Measurements from ENCODE around the gene NEU1. TPM values are rescaled to one million over a fixed set of nuclear protein-coding genes. Genes with fewer than 3 reads are reported as not detected.
"Not testable (repeated sequence)": the region's sequence is repeated elsewhere in the genome, so short reads cannot be mapped to it uniquely, and the experiment has no call there.

Gene NEU1
- total RNA-seq, 6 donors from 2014 or later = 28.3 to 90.3 (median 64.6) TPM

DNA sequence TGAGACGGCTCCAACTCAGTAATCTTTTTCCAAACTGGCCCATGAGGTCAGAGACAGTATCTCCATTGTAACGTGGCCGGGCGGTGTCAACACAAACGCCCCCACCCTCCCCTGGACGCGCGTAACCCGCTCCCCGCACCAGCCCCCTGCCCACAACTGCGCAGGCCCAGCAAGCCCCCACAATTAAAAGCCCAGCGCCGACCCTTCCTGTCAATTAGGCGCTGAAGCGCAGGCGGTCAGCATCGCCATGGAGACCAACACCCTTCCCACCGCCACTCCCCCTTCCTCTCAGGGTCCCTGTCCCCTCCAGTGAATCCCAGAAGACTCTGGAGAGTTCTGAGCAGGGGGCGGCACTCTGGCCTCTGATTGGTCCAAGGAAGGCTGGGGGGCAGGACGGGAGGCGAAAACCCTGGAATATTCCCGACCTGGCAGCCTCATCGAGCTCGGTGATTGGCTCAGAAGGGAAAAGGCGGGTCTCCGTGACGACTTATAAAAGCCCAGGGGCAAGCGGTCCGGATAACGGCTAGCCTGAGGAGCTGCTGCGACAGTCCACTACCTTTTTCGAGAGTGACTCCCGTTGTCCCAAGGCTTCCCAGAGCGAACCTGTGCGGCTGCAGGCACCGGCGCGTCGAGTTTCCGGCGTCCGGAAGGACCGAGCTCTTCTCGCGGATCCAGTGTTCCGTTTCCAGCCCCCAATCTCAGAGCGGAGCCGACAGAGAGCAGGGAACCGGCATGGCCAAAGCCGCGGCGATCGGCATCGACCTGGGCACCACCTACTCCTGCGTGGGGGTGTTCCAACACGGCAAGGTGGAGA is 47.4 kb downstream of the NEU1 start, which contains the start of the genes HSPA1A and HSPA1L:
Gene HSPA1A, plus strand, starts transcription at position 519 of the 814 bp plus-strand sequence. Its CDS starts 214 bp downstream, at position 733.
Gene HSPA1L, minus strand, starts transcription at position 259 of the 814 bp plus-strand sequence. CDS start 3,311 bp downstream, outside the sequence.
- peak; percentile 90 to 94 for DNase-seq
- H3K4me1 ChIP-seq = peaks cover 37 to 44% (median 40%) of the 10 kb centered on the region in 4 donors
- no peaks in the 10 kb centered on the region for H3K27me3 ChIP-seq
- no peaks in the 10 kb centered on the region for H3K36me3 ChIP-seq
- peak in 1 of 4 donors; percentile 37 for TF ChIP-seq EP300 (IDR thresholded peaks at IDR 0.05)
- peak; percentile 99 to 100 for TF ChIP-seq POLR2AphosphoS5 (IDR thresholded peaks at IDR 0.05)
- peak; percentile 98 to 100 (median 100) for TF ChIP-seq POLR2A (IDR thresholded peaks at IDR 0.05)
- TF ChIP-seq, protein P1, sequence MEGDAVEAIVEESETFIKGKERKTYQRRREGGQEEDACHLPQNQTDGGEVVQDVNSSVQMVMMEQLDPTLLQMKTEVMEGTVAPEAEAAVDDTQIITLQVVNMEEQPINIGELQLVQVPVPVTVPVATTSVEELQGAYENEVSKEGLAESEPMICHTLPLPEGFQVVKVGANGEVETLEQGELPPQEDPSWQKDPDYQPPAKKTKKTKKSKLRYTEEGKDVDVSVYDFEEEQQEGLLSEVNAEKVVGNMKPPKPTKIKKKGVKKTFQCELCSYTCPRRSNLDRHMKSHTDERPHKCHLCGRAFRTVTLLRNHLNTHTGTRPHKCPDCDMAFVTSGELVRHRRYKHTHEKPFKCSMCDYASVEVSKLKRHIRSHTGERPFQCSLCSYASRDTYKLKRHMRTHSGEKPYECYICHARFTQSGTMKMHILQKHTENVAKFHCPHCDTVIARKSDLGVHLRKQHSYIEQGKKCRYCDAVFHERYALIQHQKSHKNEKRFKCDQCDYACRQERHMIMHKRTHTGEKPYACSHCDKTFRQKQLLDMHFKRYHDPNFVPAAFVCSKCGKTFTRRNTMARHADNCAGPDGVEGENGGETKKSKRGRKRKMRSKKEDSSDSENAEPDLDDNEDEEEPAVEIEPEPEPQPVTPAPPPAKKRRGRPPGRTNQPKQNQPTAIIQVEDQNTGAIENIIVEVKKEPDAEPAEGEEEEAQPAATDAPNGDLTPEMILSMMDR (IDR thresholded peaks at IDR 0.05) = peak in 1 of 6 experiments; percentile 13
- peak; percentile 92 to 94 for ATAC-seq (ENCODE audit: low FRiP score in 2 of 2)
- H3K9me3 ChIP-seq = no peaks in the 10 kb centered on the region
- 2 to 7% methylated on average over 6 to 37 of the region's 56 CpGs for WGBS, 2 donors
- H3K4me3 ChIP-seq = peak within 1 kb of the TSS; percentile 39 to 73 (median 48)
- peak within 1 kb of the TSS; percentile 93 to 100 (median 97) for H3K27ac ChIP-seq

DNA sequence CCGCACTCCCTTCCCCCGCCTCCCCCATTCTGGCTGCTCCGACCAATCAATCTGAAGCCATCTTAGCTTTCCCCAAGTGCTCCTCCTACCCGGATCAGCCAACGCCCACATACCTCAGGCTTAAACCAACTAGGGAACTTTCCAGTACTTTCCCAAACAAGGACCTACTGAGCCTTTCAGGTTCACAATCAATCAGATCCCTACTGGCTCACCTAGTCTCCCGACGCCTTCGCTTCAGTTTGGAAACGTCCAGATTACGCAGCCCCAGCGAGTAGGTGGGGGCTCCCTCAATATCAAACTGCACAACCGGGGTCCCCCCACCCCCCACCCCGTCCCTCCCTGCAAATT is 48.0 kb downstream of the NEU1 start:
- DNase-seq (peak in 1 of 2 donors; percentile 98), ATAC-seq (ENCODE audit: low FRiP score in 2 of 2) (peak; percentile 93 to 94)
- peaks cover 31 to 39% (median 35%) of the 10 kb centered on the region in 4 donors for H3K4me1 ChIP-seq
- H3K9me3 ChIP-seq = no peaks in the 10 kb centered on the region
- 0% methylated on average over 12 to 13 of the region's 13 CpGs for WGBS, 2 donors
- TF ChIP-seq EP300 (IDR thresholded peaks at IDR 0.05) (peak in 1 of 4 donors; percentile 71), POLR2AphosphoS5 (IDR thresholded peaks at IDR 0.05) (peak; percentile 76 to 77), POLR2A (IDR thresholded peaks at IDR 0.05) (peak in 2 of 4 donors; percentile 32 to 50)
- TF ChIP-seq, protein P1 (IDR thresholded peaks at IDR 0.05) = no peak
- H3K27me3 ChIP-seq = no peaks in the 10 kb centered on the region
- H3K27ac ChIP-seq = peak overlapping the region; percentile 93 to 100 (median 97)
- peak overlapping the region; percentile 39 to 73 (median 48) for H3K4me3 ChIP-seq
- H3K36me3 ChIP-seq = no peaks in the 10 kb centered on the region

GRCh38 chr6:31813465-31813849 is 49.2 kb downstream of the NEU1 start:
- DNase-seq = no peak

DNA sequence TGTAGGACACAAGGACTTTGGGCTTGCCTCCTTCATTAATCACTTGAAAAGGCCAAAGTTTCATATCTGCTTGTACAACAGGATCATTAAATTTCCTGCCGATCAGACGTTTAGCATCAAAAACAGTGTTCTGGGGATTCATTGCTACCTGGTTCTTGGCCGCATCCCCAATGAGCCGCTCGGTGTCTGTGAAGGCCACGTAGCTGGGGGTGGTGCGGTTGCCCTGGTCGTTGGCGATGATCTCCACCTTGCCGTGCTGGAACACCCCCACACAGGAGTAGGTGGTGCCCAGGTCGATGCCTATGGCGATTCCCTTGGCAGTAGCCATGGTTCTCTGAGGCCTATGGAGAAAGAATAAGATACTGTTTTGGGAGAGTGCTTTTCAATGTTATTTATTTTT is 51.0 kb downstream of the NEU1 start:
- Histone ChIP-seq H3K9me3 (no peaks in the 10 kb centered on the region), H3K36me3 (no peaks in the 10 kb centered on the region), H3K4me1 (peaks cover 16 to 27% (median 17%) of the 10 kb centered on the region in 4 donors), H3K4me3 (no peak overlapping the region), H3K27me3 (no peaks in the 10 kb centered on the region), H3K27ac (no peak overlapping the region)
- DNase-seq = no peak
- 96 to 100% methylated on average over 5 to 12 of the region's 12 CpGs for WGBS, 2 donors
- TF ChIP-seq POLR2A (IDR thresholded peaks at IDR 0.05) = no peak
- TF ChIP-seq, protein P1 (IDR thresholded peaks at IDR 0.05) = no peak
- no peak for TF ChIP-seq POLR2AphosphoS5 (IDR thresholded peaks at IDR 0.05)
- no peak for TF ChIP-seq EP300 (IDR thresholded peaks at IDR 0.05)
- ATAC-seq (ENCODE audit: low FRiP score in 2 of 2) = no peak

More at GRCh38 chr6:31813465-31813849, 49.2 kb downstream of the NEU1 start:
- TF ChIP-seq POLR2A (IDR thresholded peaks at IDR 0.05) (no peak), EP300 (IDR thresholded peaks at IDR 0.05) (no peak), POLR2AphosphoS5 (IDR thresholded peaks at IDR 0.05) (no peak)
- TF ChIP-seq, protein P1 (IDR thresholded peaks at IDR 0.05) = no peak
- no peaks in the 10 kb centered on the region for H3K36me3 ChIP-seq
- no peak for ATAC-seq (ENCODE audit: low FRiP score in 2 of 2)
- H3K9me3 ChIP-seq = no peaks in the 10 kb centered on the region
- H3K27ac ChIP-seq = peak overlapping the region; percentile 93 to 100 (median 97)
- peak overlapping the region in 1 of 4 donors; percentile 73 for H3K4me3 ChIP-seq
- H3K4me1 ChIP-seq = peaks cover 20 to 27% (median 23%) of the 10 kb centered on the region in 4 donors
- 94 to 95% methylated on average over 7 of the region's 7 CpGs for WGBS, 2 donors
- no peaks in the 10 kb centered on the region for H3K27me3 ChIP-seq

DNA sequence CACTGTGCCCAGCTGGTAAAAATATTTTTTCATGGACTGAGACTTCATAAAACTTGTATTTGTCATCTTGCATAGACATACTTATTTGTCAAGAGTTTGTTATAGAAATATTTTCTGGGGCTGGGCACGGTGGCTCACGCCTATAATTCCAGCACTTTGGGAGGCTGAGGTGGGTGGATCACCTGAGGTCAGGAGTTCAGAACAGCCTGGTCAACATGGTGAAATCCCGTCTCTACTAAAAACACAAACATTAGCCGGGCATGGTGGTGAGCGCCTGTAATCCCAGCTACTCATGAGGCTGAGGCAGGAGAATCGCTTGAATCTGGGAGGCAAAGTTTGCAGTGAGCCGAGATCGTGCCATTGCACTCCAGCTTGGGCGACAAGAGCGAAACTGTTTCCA is 54.0 kb downstream of the NEU1 start:
- 91 to 92% methylated on average over 10 of the region's 10 CpGs for whole genome bisulfite sequencing, 2 donors
- not testable (repeated sequence) for H3K9me3 ChIP-seq; DNase-seq; H3K4me3 ChIP-seq; ATAC-seq (ENCODE audit: low FRiP score in 2 of 2); H3K27ac ChIP-seq; H3K27me3 ChIP-seq; H3K36me3 ChIP-seq
- H3K4me1 ChIP-seq = peaks cover 18 to 25% (median 22%) of the 10 kb centered on the region in 4 donors
